ENCODE results near the gene TF.

TF gene

GRCh38 chr3:133837487-133838295, 91.5 kb downstream of the TF start (continued):
- no peak for TF ChIP-seq ZNF677 (tag by site-specific recombination; IDR thresholded peaks at IDR 0.05)

DNA sequence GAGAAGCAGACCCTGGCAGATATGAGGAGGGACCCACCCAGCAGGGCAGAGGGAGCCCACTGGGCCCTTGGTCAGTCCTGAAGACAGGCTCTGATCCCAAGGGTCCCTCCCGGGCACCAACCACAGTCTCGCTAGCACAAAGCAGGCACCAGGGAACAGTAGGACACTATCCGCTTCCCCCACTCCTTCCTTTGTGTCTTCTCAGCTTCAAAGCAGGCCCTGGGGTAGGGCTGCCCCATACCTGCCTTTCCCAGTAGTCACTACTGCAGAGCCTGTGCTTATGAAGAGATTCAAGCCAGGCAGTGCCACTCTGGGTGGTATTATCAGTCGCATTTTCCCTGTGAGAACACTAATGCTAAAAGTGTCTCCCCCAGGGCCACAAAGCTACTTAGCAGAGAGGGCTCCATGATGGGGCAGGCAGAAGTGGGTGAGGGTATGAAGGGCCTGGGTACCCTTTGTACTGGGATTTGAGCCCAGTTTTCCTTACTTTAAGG, 92.2 kb downstream of the TF start:
- no peak for TF ChIP-seq ZNF292 (tag by site-specific recombination; IDR thresholded peaks at IDR 0.05; ENCODE audit: borderline replicate concordance, low read depth)
- no peak for TF ChIP-seq ZNF704 (tag by site-specific recombination; IDR thresholded peaks at IDR 0.05)
- no peak for TF ChIP-seq ZNF548 (tag by site-specific recombination; IDR thresholded peaks at IDR 0.05)
- no peak for TF ChIP-seq ZNF785 (tag by site-specific recombination; IDR thresholded peaks at IDR 0.05)
- TF ChIP-seq ZNF214 (tag by site-specific recombination; IDR thresholded peaks at IDR 0.05; ENCODE audit: borderline replicate concordance) = no peak
- no peak for TF ChIP-seq ZNF211 (tag by site-specific recombination; IDR thresholded peaks at IDR 0.05; ENCODE audit: low read depth)
- TF ChIP-seq ZNF610 (tag by site-specific recombination; IDR thresholded peaks at IDR 0.05; ENCODE audit: borderline replicate concordance) = no peak
- no peak for TF ChIP-seq SCRT2 (tag by site-specific recombination; IDR thresholded peaks at IDR 0.05)
- no peak for TF ChIP-seq KLF16 (tag by site-specific recombination; IDR thresholded peaks at IDR 0.05)
- POLR2A ChIA-PET = no interaction called here
- no peak overlapping the region for H3K4me3 ChIP-seq (ENCODE audit: low read depth, low read length)

DNA sequence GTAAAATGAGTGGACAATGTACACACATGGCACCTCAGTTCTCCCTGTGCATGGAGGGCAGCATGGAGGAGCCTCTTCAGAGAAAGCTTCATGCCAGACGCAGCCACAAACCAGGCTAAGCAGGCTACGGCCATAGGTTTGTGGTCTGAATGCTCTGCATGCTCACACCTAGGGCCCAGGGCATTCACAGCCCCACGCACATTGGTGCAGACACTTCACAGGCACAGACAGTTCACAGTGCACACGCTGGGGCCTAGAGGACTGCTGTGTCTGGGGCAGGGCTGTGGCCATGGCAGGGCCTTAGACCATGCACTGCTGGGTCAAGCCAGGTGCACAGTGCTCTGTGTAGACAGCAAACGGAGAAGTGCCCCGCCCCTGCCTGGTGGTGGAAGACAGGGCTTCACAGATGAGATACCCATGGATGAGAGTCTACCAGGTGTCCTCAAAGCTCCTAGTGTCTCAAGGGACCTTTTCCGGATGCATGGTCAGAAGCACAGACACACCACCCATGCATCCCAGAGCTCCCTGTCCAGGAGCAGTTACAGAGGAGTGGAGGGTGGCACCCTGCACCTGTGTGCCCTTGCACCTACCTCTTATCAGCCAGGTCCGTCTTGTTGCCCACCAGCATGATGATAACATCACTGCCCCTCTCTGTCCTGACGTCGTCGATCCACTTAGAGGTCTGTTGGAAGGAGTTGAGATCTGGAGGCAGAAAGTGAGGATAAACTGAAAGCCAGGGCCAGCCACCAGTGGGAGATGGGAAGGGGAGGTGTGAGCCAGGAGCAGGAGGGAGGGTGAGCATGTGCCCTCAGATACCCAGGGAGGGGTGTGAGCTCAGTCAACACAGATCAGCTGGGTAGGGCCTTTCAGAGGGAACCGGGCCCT, 93.0 kb downstream of the TF start:
- no peak overlapping the region for H3K4me3 ChIP-seq (ENCODE audit: low read depth, low read length)
- peaks cover 0 to 53% of the 10 kb centered on the region in 2 experiments; a peak in 1 of 3 replicates for H3K36me3 ChIP-seq (ENCODE audit: control insufficient read depth in 2 of 2, insufficient read depth in 1 of 2, low read length in 2 of 2)
- no peaks in the 10 kb centered on the region for H3K4me1 ChIP-seq (ENCODE audit: control insufficient read depth, insufficient read depth, low read length)
- POLR2A ChIA-PET = no interaction called here
- no peaks in the 10 kb centered on the region for H3K9me3 ChIP-seq (ENCODE audit: control insufficient read depth, insufficient read depth, low read depth, low read length)
- no peak overlapping the region for H3K27ac ChIP-seq (ENCODE audit: extremely low read depth, low read depth, low read length)
- CTCF ChIA-PET = no interaction called here
- TF ChIP-seq ZNF529 (tag by site-specific recombination; IDR thresholded peaks at IDR 0.05; ENCODE audit: insufficient replicate concordance) = no peak
- no peak for TF ChIP-seq ZNF248 (tag by site-specific recombination; IDR thresholded peaks at IDR 0.05)
- TF ChIP-seq ZNF18 (tag by site-specific recombination; IDR thresholded peaks at IDR 0.05) = no peak
- no peak for TF ChIP-seq ZNF138 (tag by site-specific recombination; IDR thresholded peaks at IDR 0.05; ENCODE audit: borderline replicate concordance)
- no peak for TF ChIP-seq ZNF670 (tag by site-specific recombination; IDR thresholded peaks at IDR 0.05; ENCODE audit: low read depth)
- TF ChIP-seq, protein P1, sequence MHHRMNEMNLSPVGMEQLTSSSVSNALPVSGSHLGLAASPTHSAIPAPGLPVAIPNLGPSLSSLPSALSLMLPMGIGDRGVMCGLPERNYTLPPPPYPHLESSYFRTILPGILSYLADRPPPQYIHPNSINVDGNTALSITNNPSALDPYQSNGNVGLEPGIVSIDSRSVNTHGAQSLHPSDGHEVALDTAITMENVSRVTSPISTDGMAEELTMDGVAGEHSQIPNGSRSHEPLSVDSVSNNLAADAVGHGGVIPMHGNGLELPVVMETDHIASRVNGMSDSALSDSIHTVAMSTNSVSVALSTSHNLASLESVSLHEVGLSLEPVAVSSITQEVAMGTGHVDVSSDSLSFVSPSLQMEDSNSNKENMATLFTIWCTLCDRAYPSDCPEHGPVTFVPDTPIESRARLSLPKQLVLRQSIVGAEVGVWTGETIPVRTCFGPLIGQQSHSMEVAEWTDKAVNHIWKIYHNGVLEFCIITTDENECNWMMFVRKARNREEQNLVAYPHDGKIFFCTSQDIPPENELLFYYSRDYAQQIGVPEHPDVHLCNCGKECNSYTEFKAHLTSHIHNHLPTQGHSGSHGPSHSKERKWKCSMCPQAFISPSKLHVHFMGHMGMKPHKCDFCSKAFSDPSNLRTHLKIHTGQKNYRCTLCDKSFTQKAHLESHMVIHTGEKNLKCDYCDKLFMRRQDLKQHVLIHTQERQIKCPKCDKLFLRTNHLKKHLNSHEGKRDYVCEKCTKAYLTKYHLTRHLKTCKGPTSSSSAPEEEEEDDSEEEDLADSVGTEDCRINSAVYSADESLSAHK (tag by site-specific recombination; IDR thresholded peaks at IDR 0.05) = no peak
- TF ChIP-seq, protein P2, sequence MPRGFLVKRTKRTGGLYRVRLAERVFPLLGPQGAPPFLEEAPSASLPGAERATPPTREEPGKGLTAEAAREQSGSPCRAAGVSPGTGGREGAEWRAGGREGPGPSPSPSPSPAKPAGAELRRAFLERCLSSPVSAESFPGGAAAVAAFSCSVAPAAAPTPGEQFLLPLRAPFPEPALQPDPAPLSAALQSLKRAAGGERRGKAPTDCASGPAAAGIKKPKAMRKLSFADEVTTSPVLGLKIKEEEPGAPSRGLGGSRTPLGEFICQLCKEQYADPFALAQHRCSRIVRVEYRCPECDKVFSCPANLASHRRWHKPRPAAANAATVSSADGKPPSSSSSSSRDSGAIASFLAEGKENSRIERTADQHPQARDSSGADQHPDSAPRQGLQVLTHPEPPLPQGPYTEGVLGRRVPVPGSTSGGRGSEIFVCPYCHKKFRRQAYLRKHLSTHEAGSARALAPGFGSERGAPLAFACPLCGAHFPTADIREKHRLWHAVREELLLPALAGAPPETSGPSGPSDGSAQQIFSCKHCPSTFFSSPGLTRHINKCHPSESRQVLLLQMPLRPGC (tag by site-specific recombination; IDR thresholded peaks at IDR 0.05) = no peak
- TF ChIP-seq ZNF521 (tag by site-specific recombination; IDR thresholded peaks at IDR 0.05) = no peak
- no peak for TF ChIP-seq ZIC2 (tag by site-specific recombination; IDR thresholded peaks at IDR 0.05)
- TF ChIP-seq, protein P3, sequence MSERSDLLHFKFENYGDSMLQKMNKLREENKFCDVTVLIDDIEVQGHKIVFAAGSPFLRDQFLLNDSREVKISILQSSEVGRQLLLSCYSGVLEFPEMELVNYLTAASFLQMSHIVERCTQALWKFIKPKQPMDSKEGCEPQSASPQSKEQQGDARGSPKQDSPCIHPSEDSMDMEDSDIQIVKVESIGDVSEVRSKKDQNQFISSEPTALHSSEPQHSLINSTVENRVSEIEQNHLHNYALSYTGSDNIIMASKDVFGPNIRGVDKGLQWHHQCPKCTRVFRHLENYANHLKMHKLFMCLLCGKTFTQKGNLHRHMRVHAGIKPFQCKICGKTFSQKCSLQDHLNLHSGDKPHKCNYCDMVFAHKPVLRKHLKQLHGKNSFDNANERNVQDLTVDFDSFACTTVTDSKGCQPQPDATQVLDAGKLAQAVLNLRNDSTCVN (tag by site-specific recombination; optimal IDR thresholded peaks at IDR 0.05) = no peak
- no peak for TF ChIP-seq ZNF24 (tag by site-specific recombination; IDR thresholded peaks at IDR 0.05)
- no peak for TF ChIP-seq ZNF473 (tag by site-specific recombination; IDR thresholded peaks at IDR 0.05)
- no peak for TF ChIP-seq ZNF10 (tag by site-specific recombination; IDR thresholded peaks at IDR 0.05)

More for the DNA sequence above, 92.2 kb downstream of the TF start:
- CTCF ChIA-PET = no interaction called here
- Histone ChIP-seq H3K4me1 (ENCODE audit: control insufficient read depth, insufficient read depth, low read length) (no peaks in the 10 kb centered on the region), H3K36me3 (ENCODE audit: control insufficient read depth in 2 of 2, insufficient read depth in 1 of 2, low read length in 2 of 2) (peaks cover 0 to 59% of the 10 kb centered on the region in 2 experiments; a peak in 1 of 3 replicates), H3K27ac (ENCODE audit: extremely low read depth, low read depth, low read length) (no peak overlapping the region), H3K9me3 (ENCODE audit: control insufficient read depth, insufficient read depth, low read depth, low read length) (no peaks in the 10 kb centered on the region)

Measured in HEK293 (cell line).